Retina (tissue), 1 donor: ENCODE data around the gene LAPTM5.
"Not testable (repeated sequence)": the region's sequence is repeated elsewhere in the genome, so short reads cannot be mapped to it uniquely, and the experiment has no call there.

ENCODE experiments used
- DNase-seq: peaks from one replicate; pipeline ENCODE4 v3.0.0-alpha.2; 2016

LAPTM5 gene

DNA sequence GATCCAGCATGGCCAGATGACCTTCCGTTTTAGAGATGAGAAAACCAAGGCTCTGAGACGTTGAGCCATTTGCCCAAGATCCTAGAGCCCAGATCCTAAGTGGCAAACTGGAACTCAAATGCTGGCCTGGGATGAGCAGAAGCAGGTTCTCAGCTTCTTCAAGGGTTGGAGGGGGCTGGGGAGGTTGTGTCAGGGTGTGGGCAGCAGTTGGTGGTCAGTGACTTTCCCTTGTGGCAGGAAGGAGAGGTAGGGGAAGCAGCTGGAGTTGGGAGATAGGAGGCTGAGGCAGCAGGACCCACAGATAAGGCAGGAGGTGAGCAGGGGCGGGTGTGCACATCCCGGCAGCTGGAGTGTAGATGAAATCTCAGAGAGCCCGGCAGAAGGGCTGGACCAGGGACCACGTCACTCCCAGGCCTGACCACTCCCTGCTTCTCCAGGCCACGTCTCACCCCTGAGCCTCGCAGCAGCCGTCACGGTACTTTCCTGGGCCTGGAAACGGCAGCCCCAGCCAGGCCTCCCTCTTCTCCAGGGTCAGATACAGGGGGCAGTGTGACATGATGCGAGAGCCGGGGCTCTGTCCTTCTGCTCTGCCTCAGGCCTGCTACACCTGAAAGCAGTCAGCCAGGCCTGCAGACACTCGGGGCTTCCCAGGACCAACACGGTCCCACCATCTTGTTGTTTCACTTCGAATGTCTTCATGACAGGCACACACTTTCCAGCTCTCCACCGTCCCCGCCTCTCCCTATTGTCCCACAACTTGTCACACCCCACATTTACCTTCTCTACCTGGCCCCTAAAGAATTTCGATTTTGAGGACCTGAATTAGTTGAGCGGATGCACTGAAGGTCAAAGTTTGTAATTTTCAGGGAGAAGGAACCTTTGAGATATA lies 11.5 kb upstream of the LAPTM5 start:
- no peak for DNase-seq

DNA sequence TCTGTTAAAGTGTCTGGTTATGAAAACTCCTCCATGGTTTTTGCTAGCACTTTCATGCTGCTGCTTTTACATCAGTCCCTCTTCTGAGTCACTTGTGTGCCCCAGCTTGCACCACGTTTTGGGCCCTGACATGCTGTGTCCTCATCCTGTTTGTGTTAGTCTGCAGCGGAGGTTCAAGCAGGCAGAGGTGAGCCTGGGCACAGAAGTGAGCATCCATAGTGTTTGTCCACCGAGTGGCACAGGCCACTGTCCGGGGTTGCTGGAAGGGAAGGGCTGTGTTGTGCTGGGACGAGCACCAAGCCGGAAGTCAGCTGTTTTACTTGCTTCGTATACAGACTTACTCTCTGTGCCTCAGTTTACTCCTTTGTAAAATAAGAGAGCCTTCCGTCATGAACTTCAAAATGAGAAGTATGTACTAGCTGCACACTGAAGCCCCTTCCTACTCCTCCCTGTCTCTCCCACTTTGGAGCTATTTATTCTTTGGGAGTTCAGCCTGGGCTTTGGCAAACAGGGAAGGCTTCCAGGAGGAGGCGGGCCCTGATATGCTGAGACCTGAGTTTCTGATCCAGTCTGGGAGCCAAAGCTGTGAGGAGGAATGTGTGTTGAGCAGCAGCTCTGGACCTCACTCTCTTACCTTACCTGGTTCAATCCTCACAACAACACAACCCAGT lies 10.7 kb upstream of the LAPTM5 start:
- no peak for DNase-seq

DNA sequence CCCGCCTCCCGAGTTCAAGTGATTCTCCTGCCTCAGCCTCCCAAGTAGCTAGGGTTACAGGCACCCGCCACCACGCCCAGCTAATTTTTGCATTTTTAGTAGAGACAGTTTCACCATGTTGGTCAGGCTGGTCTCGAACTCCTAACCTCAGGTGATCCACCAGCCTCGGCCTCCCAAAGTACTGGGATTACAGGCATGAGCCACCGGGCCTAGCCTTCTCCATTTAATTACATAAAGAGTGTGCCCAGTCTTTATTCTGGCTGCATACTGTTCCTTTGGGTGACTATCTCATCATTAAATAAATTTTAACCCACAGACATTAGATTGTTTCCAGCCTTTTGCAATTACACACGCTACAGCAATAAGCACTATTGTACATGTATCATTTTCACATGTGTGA lies 9.4 kb upstream of the LAPTM5 start:
- DNase-seq: not testable (repeated sequence)

DNA sequence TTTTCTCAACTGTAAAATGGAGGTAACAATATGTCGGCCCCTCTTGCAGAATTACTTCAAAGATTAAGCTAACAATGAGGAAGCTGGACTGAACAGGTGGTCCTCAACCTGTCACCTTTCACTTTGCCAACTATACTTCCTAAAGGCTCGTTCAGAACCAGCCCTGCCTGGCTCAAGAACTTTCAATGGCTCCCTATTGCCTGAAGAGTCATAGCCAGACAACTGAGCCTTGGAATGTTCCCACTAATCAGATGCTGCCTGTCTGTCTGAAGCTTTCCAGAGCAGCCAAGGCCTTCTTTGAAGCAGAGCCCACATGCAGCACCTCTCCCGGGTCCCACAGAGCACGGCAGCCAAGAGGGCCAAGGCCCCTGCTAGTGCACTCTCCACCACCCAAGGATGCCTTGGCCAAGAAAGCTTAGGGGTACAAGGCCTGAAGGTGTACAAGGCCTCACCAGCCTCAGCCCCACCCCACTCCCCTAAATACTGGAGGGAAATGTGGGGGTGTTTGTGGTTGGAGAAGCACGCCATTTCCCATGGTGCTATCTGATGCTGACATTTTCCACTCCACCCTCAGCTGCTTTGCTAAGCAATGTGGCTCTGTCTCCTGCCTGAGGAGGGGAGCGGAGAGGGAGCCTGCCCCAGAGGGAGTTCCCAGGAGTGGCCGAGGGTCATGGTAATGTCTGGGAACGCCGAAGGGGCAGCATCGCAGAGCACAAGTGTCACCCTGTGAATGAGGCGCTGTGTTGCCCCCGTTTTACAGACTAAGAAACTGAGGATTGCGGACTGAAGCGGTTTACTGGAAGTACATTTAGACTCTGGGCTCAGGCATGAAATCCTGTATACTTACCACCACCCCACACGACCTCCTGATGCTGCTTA lies 8.2 kb upstream of the LAPTM5 start:
- DNase-seq: no peak

DNA sequence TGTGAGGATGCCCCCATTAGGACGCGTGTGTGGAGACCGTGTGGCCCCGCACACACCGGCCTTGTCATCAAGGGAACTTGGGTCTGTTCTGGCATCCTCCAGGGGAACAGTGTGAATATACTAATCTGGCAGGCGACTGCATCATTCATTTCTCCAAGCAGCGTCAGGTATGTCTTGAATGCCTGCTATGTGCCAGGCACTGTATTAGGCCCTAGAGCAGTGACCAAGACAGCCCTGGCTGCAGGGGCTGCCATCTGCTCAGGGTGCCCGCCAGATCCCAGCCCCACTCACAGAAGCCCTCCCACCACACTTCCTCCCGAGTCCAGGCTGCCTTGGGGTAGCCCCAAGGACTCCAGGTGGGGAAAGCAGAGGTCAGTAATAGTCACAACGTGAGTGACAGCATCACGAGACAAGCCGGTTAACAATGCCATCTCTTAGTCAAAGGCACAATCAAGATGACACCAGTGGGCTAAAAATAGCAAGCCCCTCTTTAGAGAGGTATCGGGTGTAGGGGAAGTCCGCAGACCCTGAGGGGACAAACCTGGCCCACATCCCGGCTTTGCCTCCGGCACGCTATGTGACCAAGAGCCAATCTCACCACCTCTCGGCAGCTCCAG lies 7.5 kb upstream of the LAPTM5 start:
- DNase-seq: no peak

DNA sequence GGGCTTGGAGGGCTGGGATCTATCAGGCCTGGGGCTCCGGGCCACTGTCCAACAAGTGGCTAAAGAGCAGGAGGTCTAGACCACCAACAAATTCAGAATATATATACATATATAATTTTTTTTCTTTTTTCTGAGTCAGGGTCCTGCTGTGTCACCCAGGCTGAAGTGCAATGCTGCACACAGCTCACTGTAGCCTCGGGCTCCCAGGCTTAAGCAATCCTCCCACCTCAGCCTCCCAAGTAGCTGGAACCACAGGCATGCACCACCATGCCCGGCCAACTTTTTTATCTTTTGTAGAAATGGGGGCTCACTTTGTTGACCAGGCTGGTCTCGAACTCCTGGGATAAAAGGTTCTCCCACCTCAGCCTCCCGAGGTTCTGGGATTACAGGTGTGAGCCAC lies 6.8 kb upstream of the LAPTM5 start:
- no peak for DNase-seq

DNA sequence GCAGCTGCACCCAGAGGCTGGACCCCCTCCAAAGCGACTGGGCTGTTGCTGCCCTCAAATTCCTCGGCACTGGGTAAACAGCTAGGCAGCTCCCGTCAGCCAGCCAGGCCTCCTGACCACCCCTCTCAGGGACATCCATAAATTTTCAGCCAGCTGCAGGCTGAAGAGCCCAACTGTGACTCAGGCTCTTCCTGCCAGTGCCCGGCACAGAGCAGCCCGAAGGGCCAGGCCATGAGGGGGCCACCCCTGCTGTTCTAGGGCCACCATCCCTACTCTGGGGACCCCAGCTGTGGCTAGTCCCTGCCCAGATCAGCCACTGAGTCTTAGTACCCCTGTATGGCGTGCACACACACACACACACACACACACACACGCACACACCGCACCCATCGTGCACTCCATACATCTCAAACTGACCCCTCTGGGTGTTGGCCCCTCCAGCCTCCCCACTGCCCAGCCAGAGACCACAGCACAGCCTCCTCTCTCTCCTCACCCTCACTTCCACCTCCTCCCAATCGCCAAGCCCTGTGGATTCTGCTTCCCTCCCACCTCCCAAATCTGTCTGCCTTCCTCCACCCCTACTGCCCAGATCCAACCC lies 6.2 kb upstream of the LAPTM5 start:
- no peak for DNase-seq

DNA sequence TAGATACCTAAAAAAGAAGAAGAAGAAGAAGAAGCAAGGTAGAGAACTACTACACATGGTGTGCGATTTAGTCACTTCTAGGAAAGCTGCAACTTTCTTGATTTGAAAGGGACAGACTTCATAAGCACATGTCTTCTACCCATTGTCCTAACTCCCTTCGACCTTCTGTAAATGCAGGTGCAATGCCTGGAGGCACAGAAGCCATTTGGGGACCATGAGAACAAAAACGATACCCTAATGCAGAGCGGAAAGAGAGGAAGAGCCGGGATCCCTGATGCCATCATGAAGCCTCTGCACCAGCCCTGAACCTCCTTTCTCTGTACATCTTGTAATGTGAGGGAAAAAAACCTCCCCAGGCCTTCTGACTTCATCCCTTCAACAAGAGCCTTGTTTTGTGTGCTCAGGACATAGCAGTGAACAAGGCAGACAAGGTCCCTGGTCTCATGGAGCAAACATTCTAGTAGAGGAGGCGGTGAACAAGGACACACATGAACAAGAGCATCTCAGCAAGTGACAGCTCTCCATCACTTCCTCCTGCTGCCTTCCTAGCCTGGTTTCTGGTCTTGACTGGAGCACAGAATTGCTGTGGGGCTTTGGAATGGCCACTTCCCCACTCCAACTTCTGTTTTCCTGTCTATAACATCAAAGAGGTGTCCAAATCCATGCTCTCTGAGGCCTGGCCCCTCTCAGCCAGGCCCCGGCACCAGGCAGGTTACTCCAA lies 5.5 kb upstream of the LAPTM5 start:
- no peak for DNase-seq

DNA sequence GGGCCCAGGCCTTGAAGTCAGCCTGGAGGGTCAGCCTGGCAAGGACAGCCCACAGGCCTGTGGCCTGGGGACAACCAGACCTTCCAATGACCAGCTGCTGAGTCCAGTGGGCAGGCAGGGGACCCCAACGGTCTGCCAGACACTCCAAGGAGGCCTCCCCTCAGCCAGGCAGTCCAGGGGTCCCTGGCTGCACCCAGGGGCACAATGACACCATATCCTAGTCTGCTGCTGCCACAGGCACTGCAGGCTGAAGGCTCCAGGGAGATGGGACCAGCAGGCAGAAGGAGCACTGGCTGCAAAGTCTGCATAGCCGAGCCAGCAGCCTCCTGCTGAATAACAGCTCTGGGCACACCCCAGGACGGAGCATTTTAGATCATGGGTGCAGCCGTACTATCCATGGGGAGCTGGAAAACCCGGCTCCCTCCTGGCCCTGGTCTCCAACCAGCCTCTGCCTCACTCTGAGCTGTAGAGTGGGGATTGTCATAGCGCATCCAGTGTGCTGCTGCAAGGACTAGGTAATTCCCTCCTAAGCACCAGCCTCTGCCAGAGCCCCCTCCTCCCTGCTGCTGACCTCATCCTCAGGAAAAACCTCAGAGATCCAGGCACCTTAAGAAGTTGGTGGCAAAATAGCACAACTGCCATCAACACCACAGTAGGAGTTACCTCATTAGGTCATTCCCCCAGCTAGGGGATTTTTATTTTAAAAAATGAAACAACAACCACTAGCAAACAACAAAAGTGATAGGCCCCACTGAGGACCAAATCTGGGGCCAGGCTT lies 4.8 kb upstream of the LAPTM5 start:
- no peak for DNase-seq

DNA sequence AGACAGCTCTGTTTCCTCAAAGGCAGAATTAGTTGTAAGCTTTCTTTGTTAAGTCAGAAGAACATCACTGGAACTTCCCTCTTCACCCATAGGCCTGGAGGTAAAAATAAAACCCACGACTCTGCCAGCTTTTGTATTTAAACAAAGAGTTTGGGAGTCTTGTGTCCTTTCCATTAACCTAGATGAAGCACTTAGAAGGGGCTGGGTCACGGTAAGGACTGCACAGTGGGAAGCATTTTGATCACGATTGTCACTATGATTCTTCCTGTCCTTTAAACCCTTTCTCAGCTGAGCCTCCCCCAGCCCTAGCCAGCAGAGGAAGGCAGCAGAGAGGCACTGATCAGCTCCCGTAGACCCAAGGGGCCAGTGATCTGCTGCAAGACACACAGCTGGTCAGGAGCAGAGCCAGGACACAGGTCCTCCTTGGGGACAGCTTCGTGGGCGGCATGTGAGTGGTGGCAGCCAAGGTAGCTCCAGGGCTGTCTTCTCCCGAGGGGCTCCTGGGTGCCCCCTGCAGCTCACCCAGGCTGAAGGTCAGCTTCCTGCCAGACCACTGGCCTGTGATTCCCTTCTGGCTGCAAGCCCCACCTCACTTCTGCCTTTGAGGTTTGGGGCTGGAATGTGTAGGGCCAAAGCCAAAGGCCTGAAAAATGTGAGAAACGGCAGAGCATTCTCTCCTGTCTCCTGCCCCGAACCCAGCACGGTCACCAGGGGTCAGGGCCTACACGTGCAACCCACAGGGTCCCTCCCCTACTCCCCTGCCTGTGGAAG lies 4.0 kb upstream of the LAPTM5 start:
- peak; percentile 64 for DNase-seq

DNA sequence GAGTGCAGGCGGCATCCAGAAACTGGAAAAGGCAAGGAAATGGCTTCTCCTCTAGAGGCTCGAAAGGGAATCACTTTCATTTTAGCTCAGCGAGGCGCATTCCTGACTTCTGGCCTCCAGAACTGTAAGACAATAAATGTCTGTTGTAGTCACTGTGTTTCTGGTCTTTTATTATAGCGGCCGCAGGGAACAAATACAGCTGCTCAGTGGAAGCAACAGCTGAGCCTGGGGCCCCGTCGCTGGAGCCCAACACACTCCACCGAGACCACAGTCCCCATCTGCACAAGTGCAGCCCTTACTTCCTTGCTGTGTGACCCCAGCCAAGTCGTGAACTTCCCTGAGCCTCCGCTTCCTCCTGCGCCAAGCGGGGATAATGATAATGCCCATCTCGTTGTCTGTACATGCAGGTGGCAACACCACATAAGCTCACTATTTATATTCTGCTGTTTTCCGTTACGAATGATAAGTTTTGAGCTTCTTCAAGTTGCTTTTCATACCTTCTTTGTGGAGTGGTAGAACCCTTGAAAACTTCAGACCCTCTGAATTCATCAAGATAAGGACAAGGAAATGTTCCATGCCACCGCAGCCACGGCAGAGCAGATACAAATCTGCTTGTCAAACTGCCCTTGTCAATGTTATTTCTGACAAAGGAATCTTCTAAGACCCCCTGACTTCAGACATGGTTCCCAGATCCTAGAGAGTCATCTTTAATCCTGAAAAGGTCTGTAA lies 3.2 kb upstream of the LAPTM5 start:
- no peak for DNase-seq

DNA sequence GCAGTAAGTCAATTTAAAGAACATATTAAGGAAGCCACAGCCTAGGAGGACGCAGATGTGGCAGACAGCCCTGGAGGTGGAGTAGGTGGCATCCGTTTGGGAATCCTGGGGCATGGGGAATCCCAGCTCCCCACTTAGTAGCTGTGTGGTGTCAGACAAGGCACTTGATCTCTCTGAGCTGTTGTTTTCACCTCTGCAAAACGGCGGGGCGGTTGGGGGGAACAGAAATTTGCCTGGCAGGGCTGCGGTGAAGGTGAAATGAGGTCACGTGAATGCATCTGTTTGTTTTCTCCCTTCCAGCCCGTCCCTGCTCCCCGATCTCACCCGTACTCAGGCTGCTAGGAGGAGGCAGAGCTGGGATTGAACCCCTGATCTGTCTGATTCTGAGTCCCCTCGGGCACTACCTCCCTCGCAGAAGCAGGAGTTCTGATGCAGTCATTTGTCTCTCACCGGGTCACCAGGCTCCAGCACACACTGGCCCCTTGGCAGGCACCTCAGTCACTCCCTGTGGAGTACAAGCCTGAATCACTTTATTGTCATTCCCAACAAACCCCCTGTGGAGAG lies 2.2 kb upstream of the LAPTM5 start:
- no peak for DNase-seq

DNA sequence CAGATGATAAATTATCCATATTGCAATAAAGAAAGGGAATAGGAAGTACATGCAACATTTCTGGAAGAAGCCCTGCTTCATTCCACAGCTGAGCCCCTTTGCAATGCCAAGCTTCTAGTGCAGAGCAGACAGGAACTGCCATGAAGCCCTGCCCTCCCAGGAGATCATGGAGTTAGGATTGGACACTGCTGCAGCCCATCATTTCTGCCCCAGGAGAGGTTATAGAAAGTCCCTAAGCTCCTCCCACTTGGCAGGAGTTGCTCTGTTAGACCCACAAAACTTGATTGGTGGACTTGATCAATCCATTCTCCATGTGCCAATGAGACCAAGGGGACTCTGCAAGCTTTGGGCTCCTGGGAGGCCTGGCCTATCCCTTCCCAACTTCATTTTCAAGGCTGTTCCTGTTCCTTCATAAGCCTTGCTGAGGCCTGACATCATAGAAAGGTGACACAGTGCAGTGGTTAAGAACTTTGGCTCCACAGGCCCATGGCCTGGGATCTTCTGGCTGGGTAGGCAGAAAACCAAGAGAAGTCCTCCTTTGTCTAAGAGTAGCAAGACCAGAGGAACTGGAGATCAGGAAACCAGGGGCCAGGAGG lies 1.3 kb upstream of the LAPTM5 start:
- DNase-seq: no peak

DNA sequence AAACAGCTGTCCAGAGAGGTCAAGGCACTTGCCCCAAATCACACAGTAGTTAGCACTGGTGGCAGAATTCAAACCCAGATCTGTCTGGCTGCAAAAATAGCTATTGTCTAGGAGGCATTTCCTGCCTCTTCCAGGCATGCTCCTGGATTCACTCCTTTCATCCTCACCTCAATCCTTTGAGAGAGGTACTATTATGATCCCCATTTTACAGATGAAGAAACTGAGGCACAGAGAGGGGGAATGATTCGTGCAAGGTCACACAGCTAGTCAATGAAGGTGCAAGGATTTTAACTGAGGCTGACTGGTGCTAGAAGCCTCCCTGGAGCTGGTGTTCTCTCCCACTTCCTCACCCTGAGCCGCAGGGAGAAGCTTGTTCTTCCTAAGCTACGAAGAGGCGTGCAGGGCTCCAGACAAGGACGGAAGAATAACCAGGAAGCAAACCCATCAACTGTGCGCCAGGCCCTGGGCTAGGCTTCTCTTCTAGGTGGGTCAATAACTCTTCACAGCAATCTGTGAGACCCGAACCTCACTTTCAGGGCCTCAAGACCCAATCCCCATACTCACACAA lies 631 bp upstream of the LAPTM5 start:
- no peak for DNase-seq

DNA sequence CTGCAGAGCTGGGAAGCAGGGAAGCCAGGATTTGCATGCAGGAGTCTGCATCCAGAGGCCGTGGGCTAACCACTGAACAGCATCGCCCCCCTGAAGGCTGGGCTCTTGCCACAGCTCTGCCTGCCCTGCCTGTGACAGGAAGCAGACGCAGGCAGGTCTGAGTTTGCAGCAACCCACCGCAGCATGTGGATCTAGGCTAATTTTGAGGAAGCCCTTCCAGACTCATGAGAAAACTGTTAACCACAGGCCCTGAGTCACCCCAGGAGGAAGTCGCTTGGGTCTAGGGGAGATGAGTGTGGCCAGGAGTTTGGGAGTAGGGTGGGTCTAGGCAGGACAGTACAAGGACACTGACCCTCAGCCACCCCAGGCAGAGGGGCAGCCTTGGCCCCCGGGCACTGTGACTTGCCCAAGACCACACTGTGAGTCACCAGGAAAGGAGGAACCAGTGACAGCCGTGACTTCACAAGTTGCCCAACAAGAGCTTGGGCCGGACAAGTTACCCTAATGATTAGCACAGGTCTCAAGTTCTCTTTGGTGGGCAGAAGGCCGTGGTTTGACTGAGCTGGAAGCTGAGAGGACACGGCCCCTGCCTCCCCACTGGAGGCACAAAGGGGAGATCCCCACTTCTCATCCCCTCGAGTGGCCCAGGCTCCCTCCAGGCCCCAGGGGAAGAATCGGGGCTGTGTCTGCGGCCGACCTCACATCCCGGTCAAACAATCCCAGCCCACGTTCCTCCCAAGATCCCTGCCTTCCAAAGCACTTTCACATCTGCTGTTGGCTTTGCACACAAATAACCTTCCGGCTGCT lies 826 bp downstream of the LAPTM5 start:
- no peak for DNase-seq

DNA sequence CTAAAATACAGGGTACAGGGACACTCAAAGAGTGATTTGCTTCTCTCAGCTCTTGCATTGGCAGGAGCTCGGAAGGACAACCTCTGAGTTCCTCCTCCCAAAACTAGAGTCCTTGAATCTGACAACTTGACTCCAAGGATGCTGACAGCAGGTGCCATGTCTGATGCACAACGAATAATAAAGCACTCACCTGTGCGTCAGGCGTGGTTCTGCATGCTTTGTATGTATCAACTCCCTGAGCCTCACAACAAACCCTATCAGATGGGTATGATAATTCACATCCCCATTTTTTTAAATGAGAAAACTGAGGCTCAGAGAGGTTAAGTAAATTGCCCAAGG lies 1.4 kb downstream of the LAPTM5 start:
- no peak for DNase-seq

DNA sequence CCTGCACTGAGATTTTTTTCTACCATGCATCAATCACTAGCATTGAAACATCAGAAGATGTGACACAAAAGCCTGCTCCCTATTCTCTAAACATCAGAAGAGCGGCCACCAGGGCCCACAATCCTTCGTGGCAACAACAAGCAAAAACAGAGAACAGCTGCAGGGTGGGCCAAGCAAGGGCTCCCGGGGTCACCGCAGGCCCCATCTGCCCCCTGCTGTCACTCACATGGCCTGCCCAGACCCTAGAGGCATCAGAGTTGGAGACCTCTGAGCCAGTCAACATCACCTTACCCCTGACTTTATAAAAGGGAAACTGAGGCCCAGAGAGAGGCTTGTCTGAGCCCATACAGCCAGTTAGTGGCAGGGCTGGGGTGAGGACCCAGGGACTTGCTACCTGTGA lies 1.8 kb downstream of the LAPTM5 start:
- DNase-seq: no peak

DNA sequence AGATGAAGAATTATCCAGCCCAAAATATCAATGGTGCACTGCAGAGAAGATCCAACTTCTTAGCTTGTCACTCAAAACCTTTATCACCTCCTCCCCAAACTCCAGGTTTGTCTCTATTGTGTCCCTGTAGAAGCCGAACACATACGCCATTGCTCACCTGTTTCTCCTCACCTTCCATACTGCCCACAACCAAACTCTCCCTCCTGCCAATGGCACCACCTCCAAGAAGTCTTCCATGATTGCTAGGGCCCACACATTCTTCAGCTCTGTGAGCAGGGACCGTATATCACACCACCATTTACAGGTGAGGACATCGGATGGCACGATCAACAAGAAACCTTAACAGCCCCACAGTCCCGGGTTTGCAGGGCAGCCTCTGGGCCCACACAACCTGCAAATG lies 2.2 kb downstream of the LAPTM5 start:
- no peak for DNase-seq
